ENCODE measurements around the gene IGSF9B. TPM values are rescaled to one million over a fixed set of nuclear protein-coding genes. Genes with fewer than 3 reads are reported as not detected.

The IGSF9B gene
- total RNA-seq, 1 experiment from 2014 or later = 2.2 TPM

GRCh38 chr11:133928628-133929059 is 28.1 kb downstream of the IGSF9B start:
- TF ChIP-seq POLR2AphosphoS5 (IDR thresholded peaks at IDR 0.05; ENCODE audit: low read depth, low read length) (no peak), SIN3A (IDR thresholded peaks at IDR 0.05; ENCODE audit: borderline replicate concordance, insufficient read depth, low read depth, low read length) (no peak), CTCF (IDR thresholded peaks at IDR 0.05) (no peak), TCF7L2 (IDR thresholded peaks at IDR 0.05; ENCODE audit: low read depth, low read length) (no peak)
- TF ChIP-seq, protein P1, sequence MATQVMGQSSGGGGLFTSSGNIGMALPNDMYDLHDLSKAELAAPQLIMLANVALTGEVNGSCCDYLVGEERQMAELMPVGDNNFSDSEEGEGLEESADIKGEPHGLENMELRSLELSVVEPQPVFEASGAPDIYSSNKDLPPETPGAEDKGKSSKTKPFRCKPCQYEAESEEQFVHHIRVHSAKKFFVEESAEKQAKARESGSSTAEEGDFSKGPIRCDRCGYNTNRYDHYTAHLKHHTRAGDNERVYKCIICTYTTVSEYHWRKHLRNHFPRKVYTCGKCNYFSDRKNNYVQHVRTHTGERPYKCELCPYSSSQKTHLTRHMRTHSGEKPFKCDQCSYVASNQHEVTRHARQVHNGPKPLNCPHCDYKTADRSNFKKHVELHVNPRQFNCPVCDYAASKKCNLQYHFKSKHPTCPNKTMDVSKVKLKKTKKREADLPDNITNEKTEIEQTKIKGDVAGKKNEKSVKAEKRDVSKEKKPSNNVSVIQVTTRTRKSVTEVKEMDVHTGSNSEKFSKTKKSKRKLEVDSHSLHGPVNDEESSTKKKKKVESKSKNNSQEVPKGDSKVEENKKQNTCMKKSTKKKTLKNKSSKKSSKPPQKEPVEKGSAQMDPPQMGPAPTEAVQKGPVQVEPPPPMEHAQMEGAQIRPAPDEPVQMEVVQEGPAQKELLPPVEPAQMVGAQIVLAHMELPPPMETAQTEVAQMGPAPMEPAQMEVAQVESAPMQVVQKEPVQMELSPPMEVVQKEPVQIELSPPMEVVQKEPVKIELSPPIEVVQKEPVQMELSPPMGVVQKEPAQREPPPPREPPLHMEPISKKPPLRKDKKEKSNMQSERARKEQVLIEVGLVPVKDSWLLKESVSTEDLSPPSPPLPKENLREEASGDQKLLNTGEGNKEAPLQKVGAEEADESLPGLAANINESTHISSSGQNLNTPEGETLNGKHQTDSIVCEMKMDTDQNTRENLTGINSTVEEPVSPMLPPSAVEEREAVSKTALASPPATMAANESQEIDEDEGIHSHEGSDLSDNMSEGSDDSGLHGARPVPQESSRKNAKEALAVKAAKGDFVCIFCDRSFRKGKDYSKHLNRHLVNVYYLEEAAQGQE (IDR thresholded peaks at IDR 0.05; ENCODE audit: insufficient read depth in 1 of 2, low read depth in 2 of 2, low read length in 1 of 2) = no peak
- no peaks in the 10 kb centered on the region for H3K9me3 ChIP-seq (ENCODE audit: control insufficient read depth, insufficient read depth, low read depth, low read length)
- H3K36me3 ChIP-seq (ENCODE audit: control insufficient read depth, insufficient read depth, low read length) = no peaks in the 10 kb centered on the region
- H3K4me1 ChIP-seq (ENCODE audit: control insufficient read depth, insufficient read depth, low read length) = peaks cover 4% of the 10 kb centered on the region
- H3K27ac ChIP-seq (ENCODE audit: low read length) = no peak overlapping the region
- CTCF ChIA-PET = interaction anchor here (1.1 to 2.4 kb wide), 6 partner anchors 10 to 224 kb away, joined by 3 to 21 read pairs (median 4); no protein-coding TSS in a partner anchor
- no TSS peak for BruUV-seq (replicated peaks)
- no peaks in the 10 kb centered on the region for H3K27me3 ChIP-seq (ENCODE audit: control insufficient read depth, insufficient read depth, low read length)
- in situ Hi-C loops (cut with HindIII; ENCODE audit: low pct_unique_long_range_greater_than_20kb, low sequenced_read_pairs) (no loop called here), intact Hi-C loops (cut with micrococcal nuclease; ENCODE audit: unreplicated experiment) (loop anchor here (1.0 kb wide), 1 partner anchor 117 kb away; no protein-coding TSS in a partner anchor)
- POLR2A ChIA-PET = interaction anchor here (0.6 kb wide), 1 partner anchor 110 kb away, joined by 4 read pairs; no protein-coding TSS in a partner anchor
- no peak; the same call in 1 of the 2 replicates for ATAC-seq
- DNase-seq (ENCODE audit: low read depth, low spot score) = no peak
- no peak overlapping the region; a peak in 1 of 4 replicates for H3K4me3 ChIP-seq (ENCODE audit: low read depth in 2 of 2, low read length in 2 of 2)

- intact Hi-C loops (cut with micrococcal nuclease; ENCODE audit: unreplicated experiment) (loop anchor here (1.0 to 2.0 kb wide), 3 partner anchors 117 to 211 kb away; no protein-coding TSS in a partner anchor), in situ Hi-C loops (cut with HindIII; ENCODE audit: low pct_unique_long_range_greater_than_20kb, low sequenced_read_pairs) (no loop called here)
- no peak for TF ChIP-seq POLR2AphosphoS5 (IDR thresholded peaks at IDR 0.05; ENCODE audit: low read depth, low read length)
- TF ChIP-seq SIN3A (IDR thresholded peaks at IDR 0.05; ENCODE audit: borderline replicate concordance, insufficient read depth, low read depth, low read length) = no peak
- TF ChIP-seq, protein P1 (IDR thresholded peaks at IDR 0.05; ENCODE audit: insufficient read depth in 1 of 2, low read depth in 2 of 2, low read length in 1 of 2) = 0 out of 4 replicates have a peak, but pooled peaks of 1 of the 2 experiments have one; percentile 27
- TF ChIP-seq CTCF (IDR thresholded peaks at IDR 0.05) = peak; percentile 98
- no peak for TF ChIP-seq TCF7L2 (IDR thresholded peaks at IDR 0.05; ENCODE audit: low read depth, low read length)
- no TSS peak for BruUV-seq (replicated peaks)
- no peaks in the 10 kb centered on the region for H3K27me3 ChIP-seq (ENCODE audit: control insufficient read depth, insufficient read depth, low read length)
- H3K27ac ChIP-seq (ENCODE audit: low read length) = no peak overlapping the region
- no peaks in the 10 kb centered on the region for H3K9me3 ChIP-seq (ENCODE audit: control insufficient read depth, insufficient read depth, low read depth, low read length)
- peak overlapping the region; percentile 20 to 37 for H3K4me3 ChIP-seq (ENCODE audit: low read depth in 2 of 2, low read length in 2 of 2)
- POLR2A ChIA-PET = interaction anchor here (0.6 kb wide), 1 partner anchor 111 kb away, joined by 4 read pairs; no protein-coding TSS in a partner anchor
- CTCF ChIA-PET = interaction anchor here (0.7 to 2.4 kb wide), 11 partner anchors 11 to 224 kb away, joined by 3 to 21 read pairs (median 4); no protein-coding TSS in a partner anchor
- DNase-seq (ENCODE audit: low read depth, low spot score) (peak; percentile 53), ATAC-seq (peak; percentile 91)
- H3K36me3 ChIP-seq (ENCODE audit: control insufficient read depth, insufficient read depth, low read length) = no peaks in the 10 kb centered on the region
- peaks cover 4% of the 10 kb centered on the region for H3K4me1 ChIP-seq (ENCODE audit: control insufficient read depth, insufficient read depth, low read length)
These were observed 28.8 kb downstream of the IGSF9B start for GRCh38 chr11:133927690-133928627.

Measured in Panc1 (cell line).